Measurements from ENCODE around the gene ZNF182. TPM values are rescaled to one million over a fixed set of nuclear protein-coding genes. Genes with fewer than 3 reads are reported as not detected.
"Not testable (repeated sequence)": the region's sequence is repeated elsewhere in the genome, so short reads cannot be mapped to it uniquely, and the experiment has no call there.

Gene ZNF182
- total RNA-seq, 6 donors from 2014 or later = 4.5 to 13.6 (median 5.0) TPM

DNA sequence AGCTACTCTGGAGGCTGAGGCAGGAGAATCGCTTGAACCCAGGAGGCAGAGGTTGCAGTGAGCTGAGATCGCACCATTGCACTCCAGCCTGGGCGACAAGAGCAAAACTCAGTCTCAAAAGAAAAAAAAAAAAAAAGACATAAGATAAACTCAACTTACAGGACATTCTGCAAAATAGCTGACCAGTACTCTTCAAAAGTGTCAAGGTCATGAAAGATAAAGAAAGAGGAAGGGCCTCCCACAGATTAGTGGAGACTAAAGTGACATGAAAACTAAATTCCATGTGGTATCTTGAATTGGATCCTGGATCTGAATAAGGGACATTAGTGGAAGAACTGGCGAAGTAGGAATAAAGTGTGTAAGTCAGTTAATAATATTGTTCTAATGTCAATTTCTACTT is 63.3 kb downstream of the ZNF182 start:
- Histone ChIP-seq H3K4me1 (no peaks in the 10 kb centered on the region), H3K9me3 (peaks cover 0 to 10% (median 0%) of the 10 kb centered on the region in 4 donors), H3K27me3 (no peaks in the 10 kb centered on the region), H3K4me3 (no peak overlapping the region), H3K27ac (no peak overlapping the region), H3K36me3 (no peaks in the 10 kb centered on the region)
- WGBS, 2 donors = 91 to 93% methylated on average over 4 of the region's 4 CpGs
- TF ChIP-seq, protein P1, sequence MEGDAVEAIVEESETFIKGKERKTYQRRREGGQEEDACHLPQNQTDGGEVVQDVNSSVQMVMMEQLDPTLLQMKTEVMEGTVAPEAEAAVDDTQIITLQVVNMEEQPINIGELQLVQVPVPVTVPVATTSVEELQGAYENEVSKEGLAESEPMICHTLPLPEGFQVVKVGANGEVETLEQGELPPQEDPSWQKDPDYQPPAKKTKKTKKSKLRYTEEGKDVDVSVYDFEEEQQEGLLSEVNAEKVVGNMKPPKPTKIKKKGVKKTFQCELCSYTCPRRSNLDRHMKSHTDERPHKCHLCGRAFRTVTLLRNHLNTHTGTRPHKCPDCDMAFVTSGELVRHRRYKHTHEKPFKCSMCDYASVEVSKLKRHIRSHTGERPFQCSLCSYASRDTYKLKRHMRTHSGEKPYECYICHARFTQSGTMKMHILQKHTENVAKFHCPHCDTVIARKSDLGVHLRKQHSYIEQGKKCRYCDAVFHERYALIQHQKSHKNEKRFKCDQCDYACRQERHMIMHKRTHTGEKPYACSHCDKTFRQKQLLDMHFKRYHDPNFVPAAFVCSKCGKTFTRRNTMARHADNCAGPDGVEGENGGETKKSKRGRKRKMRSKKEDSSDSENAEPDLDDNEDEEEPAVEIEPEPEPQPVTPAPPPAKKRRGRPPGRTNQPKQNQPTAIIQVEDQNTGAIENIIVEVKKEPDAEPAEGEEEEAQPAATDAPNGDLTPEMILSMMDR (IDR thresholded peaks at IDR 0.05) = no peak
- no peak for TF ChIP-seq POLR2A (IDR thresholded peaks at IDR 0.05)
- TF ChIP-seq EP300 (IDR thresholded peaks at IDR 0.05) = no peak
- TF ChIP-seq POLR2AphosphoS5 (IDR thresholded peaks at IDR 0.05) = no peak
- ATAC-seq (ENCODE audit: low FRiP score in 2 of 2) = no peak
- DNase-seq = no peak

DNA sequence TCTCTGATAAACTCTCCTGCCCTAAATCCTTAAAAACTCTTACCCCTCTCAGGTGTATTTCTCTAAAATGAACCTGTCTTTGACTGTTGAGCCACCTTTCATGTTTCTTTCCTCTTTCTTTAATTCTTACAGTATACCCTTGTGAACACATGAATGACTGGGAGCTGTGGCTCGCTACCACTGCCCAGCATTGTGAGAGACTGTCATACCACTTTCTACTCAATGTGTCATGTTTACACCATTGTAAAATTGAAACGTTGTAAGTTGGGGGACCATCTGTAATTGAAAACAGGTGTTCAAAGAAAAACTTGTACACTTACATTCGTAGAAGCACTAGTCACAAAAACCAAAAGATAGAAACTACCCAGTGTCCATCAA is 66.9 kb downstream of the ZNF182 start:
- no peak for TF ChIP-seq POLR2A (IDR thresholded peaks at IDR 0.05)
- DNase-seq (no peak), ATAC-seq (ENCODE audit: low FRiP score in 2 of 2) (no peak)
- 62 to 70% methylated on average over 3 of the region's 3 CpGs for WGBS, 2 donors
- Histone ChIP-seq H3K4me1 (no peaks in the 10 kb centered on the region), H3K27ac (no peak overlapping the region), H3K4me3 (peak overlapping the region in 1 of 4 donors; percentile 17), H3K36me3 (no peaks in the 10 kb centered on the region), H3K27me3 (no peaks in the 10 kb centered on the region), H3K9me3 (no peaks in the 10 kb centered on the region)

DNA sequence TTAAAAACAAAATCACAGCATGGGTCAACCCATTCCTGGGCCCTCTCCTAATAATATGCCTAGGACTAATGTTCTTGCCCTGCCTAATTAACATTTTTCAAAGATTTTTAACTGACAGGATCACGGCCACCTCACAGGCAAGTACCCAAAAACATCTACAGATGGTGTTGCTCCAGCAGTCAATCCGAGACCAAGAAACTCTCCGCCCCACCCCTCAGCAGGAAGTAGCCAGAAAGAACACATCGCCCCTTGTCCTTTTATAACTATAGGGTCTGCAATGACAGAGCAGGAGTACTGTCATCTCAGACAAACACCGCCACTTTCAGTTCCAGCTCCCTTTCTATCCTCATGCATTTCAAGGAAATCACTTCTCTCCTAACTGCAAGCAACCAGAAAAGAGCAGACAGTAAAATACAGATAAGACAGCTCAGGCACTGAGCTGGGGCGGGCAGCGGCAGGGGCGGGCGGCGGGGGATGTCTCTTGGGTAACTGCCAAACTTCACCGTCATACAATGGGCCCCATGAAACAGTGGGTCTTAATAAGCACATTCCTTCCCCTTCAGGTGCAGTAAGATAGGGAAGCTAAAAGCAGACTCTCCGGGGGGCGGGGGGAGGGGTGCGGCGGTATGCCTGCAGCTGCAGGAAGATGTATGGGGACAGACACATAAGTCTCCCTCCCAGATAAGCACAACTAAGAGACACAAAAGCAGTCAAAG is 67.4 kb downstream of the ZNF182 start:
- 0 to 55% methylated on average over 6 to 15 of the region's 15 CpGs for WGBS, 2 donors
- peak in 1 of 2 donors; percentile 35 for DNase-seq
- H3K9me3 ChIP-seq = no peaks in the 10 kb centered on the region
- H3K4me3 ChIP-seq = peak overlapping the region in 2 of 4 donors; percentile 14 to 17
- no peak overlapping the region for H3K27ac ChIP-seq
- H3K4me1 ChIP-seq = no peaks in the 10 kb centered on the region
- no peaks in the 10 kb centered on the region for H3K36me3 ChIP-seq
- TF ChIP-seq POLR2A (IDR thresholded peaks at IDR 0.05) (no peak), EP300 (IDR thresholded peaks at IDR 0.05) (no peak), POLR2AphosphoS5 (IDR thresholded peaks at IDR 0.05) (no peak)
- TF ChIP-seq, protein P1 (IDR thresholded peaks at IDR 0.05) = no peak
- no peaks in the 10 kb centered on the region for H3K27me3 ChIP-seq
- ATAC-seq (ENCODE audit: low FRiP score in 2 of 2) = no peak

DNA sequence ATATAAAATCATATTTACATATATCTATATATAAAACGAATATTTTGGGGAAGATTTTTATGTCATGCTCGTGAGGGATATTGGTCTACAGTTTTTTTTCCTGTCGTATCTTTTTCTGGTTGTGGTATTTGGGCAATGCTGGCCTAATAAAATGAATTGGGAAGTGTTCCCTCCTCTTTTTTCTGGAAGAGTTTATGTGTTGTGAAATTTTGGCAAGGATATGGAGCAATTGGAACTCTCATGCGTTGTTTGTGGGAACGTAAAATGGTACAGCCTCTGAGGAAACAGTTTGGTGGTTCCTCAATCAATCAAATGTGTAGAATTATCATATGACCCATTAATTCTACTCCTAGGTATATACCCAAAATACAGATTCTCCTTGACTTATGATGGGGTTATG is 69.8 kb downstream of the ZNF182 start:
- whole genome bisulfite sequencing, 2 donors = 53 to 62% methylated on average over 5 of the region's 5 CpGs

DNA sequence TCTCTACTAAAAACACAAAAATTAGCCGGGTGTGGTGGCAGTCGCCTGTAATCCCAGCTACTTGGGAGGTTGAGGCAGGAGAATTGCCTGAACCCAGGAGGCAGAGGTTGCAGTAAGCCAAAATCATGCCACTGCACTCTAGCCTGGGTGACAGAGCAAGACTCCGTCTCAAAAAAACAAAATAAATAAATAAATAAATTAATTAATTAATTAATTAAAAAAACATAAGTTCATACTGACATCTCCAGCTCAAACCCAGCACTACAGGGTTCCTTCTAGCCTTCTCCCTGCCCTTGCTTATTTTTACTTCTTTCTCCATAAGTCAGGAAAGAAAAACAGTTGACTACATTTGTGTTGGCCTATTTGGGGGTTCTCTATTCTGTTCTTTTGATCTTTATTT is 71.8 kb downstream of the ZNF182 start:
- not testable (repeated sequence) for H3K9me3 ChIP-seq; DNase-seq; H3K36me3 ChIP-seq; H3K27ac ChIP-seq; H3K4me3 ChIP-seq; H3K27me3 ChIP-seq; ATAC-seq (ENCODE audit: low FRiP score in 2 of 2); H3K4me1 ChIP-seq
- 80 to 88% methylated on average over 2 to 3 of the region's 3 CpGs for WGBS, 2 donors

More for the DNA sequence above, 69.8 kb downstream of the ZNF182 start:
- Histone ChIP-seq H3K4me3 (no peak overlapping the region), H3K9me3 (no peaks in the 10 kb centered on the region), H3K27me3 (no peaks in the 10 kb centered on the region), H3K36me3 (no peaks in the 10 kb centered on the region), H3K27ac (no peak overlapping the region), H3K4me1 (no peaks in the 10 kb centered on the region)
- DNase-seq (no peak), ATAC-seq (ENCODE audit: low FRiP score in 2 of 2) (no peak)
- no peak for TF ChIP-seq POLR2A (IDR thresholded peaks at IDR 0.05)
- TF ChIP-seq, protein P1 (IDR thresholded peaks at IDR 0.05) = no peak
- no peak for TF ChIP-seq POLR2AphosphoS5 (IDR thresholded peaks at IDR 0.05)
- TF ChIP-seq EP300 (IDR thresholded peaks at IDR 0.05) = no peak

DNA sequence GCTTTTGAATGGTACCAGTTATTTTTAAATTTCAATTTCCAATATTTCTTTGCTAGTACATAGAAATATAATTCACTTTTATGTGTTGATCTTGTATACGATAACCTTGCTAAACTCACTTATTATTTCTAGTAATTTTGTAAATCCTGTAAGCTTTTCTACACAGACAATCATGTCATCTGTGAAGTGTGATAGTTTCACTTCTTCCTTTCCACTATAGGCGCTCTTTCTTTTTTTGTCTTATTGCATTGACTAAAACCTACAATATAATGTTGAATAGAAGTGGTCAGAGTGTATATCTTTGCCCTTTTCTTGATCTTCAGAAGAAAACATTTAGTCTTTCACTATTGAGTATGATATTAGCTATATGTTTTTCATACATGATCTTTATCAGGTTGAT is 76.6 kb downstream of the ZNF182 start:
- no peaks in the 10 kb centered on the region for H3K27me3 ChIP-seq
- no peak overlapping the region for H3K27ac ChIP-seq

More for the DNA sequence above, 76.6 kb downstream of the ZNF182 start:
- Histone ChIP-seq H3K36me3 (no peaks in the 10 kb centered on the region), H3K9me3 (no peaks in the 10 kb centered on the region), H3K4me1 (no peaks in the 10 kb centered on the region), H3K4me3 (no peak overlapping the region)
- DNase-seq = no peak
- TF ChIP-seq POLR2A (IDR thresholded peaks at IDR 0.05) (no peak), EP300 (IDR thresholded peaks at IDR 0.05) (no peak), POLR2AphosphoS5 (IDR thresholded peaks at IDR 0.05) (no peak)
- TF ChIP-seq, protein P1 (IDR thresholded peaks at IDR 0.05) = no peak
- WGBS, 2 donors = 81 to 92% methylated on average over 2 of the region's 2 CpGs
- ATAC-seq (ENCODE audit: low FRiP score in 2 of 2) = no peak

Measured in upper lobe of left lung (tissue), 6 donors.